Esophagus mucosa (tissue), 1 donor: ENCODE results near the gene BNIP2. TPM values are rescaled to one million over a fixed set of nuclear protein-coding genes. Genes with fewer than 3 reads are reported as not detected.
"Not testable (repeated sequence)": the region's sequence is repeated elsewhere in the genome, so short reads cannot be mapped to it uniquely, and the experiment has no call there.

Experiments
- ATAC-seq: fragments of 200-7000 bp; cut with Tn5 transposase; one replicate; pipeline ENCODE4 v1.9.1; 2020
- total RNA-seq: library from RNA; stranded (reverse); gene quantifications from one replicate; pipeline ENCODE4 v1.2.4, GENCODE V29; 2023
- donor health status: DM: yes; HTN: yes; CAD: no.

The BNIP2 gene, protein sequence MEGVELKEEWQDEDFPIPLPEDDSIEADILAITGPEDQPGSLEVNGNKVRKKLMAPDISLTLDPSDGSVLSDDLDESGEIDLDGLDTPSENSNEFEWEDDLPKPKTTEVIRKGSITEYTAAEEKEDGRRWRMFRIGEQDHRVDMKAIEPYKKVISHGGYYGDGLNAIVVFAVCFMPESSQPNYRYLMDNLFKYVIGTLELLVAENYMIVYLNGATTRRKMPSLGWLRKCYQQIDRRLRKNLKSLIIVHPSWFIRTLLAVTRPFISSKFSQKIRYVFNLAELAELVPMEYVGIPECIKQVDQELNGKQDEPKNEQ
- total RNA-seq = 39.9 TPM

GRCh38 chr15:59688782-59689625 is at the start of gene BNIP2:
TSS of gene BNIP2 (minus strand) at chr15:59689320. CDS start at chr15:59682457, 6,863 bp downstream.
- ATAC-seq = peak; percentile 91

GRCh38 chr15:59738676-59739075 is 49.6 kb upstream of the BNIP2 start:
- ATAC-seq = no peak

DNA sequence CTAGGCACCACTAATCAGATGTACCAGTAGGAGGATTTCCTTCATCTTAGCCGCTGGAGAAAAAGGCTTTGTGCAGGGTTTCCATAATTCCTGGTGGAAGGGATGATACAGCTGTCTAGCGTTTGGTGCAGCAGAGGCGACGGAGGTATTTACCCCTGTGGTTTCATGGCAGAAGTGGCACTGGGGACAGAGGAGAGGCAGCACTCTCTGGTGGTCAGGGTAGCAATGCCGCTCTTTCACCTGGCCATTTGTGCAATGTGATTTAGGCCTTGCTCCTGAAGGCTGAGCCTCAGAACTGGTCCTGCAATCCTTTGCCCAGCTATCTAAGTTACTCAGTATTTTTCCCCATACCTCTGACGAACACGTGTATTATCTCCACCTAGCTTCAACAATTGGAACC is 47.1 kb upstream of the BNIP2 start:
- no peak for ATAC-seq

GRCh38 chr15:59725151-59725486 is 36.0 kb upstream of the BNIP2 start:
- no peak for ATAC-seq

DNA sequence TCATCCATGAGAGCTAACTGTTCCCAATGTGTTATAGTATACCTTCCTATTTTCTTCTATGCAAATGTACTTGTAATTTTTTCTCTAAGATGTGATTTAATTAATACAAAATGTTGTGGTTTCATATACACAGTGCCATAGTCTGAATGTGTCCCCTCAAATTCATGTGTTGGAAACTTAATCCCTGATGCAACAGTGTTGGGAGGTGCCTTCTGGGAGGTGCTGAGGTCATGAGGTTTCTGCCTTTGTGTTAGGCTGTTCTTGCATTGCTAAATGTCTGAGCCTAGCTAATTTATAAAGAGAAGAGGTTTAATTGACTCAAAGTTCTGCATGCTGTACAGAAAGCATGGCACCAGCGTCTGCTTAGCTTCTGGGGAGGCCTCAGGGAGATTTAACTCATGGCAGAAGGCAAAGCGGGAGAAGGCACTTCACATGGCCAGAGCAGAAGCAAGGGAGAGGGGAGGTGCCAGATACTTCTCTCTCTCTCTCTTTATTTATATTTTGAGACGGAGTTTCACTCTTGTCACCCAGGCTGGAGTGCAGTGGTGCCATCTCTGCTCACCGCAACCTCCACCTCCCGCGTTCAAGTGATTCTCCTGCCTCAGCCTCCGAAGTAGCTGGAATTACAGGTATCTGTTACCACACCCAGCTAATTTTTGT is 34.7 kb upstream of the BNIP2 start:
- no peak for ATAC-seq

DNA sequence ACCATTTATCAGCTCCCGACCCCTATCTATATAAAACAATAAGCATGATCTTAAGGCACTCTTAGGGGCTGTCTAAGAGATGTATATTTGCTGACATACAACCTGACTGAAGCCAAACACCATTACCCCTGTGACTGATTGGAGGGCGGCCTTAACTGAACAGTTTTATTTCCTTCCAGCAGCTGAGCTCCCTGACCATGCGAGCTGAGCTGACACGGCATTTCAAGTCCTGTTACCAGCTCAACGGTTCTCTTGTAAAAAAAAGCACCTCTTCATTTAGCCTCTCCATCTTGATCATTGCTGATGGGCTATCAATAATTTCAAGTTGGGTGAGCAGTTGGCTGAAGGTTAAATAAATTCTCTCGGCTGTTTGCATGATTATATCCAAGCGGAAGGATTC is 33.4 kb upstream of the BNIP2 start:
- ATAC-seq = no peak

GRCh38 chr15:59722037-59722436 is 32.9 kb upstream of the BNIP2 start:
- no peak for ATAC-seq

DNA sequence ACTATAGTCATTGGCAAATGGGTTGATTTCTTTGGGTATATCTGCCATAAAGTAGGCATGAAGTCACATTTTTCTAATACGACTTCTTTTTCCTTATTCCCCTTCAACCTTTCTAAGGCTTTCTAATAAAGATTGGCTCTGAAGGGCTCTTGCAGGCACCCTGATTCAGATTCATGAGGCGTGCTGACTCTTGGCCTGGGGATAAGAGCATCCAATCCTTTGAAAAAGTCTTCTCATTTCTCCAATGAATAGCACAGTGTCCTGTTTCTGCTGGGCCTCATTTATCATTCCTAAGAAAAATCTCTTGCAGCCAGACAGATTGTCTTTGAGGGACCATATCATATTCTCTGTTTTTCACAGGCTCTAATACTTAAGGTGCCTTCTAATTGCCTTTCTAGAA is 32.3 kb upstream of the BNIP2 start:
- no peak for ATAC-seq

DNA sequence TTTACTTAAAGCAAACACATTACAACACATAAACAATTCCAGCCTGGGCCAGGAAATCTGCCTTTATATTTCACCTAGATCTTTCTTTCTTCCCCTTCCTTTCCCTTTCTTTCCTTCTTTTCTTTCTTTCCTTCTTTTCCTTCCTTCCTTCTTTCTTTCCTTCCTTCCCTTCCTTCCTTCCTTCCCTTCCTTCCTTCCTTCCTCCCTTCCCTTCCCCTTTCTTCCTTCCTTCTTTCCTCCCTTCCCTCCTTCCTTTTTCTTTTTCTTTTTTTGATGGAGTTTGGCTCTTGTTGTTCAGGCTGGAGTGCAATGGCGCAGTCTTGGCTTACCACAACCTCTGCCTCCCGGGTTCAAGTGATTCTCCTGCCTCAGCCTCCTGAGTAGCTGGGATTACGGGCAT is 24.1 kb upstream of the BNIP2 start:
- no peak for ATAC-seq

DNA sequence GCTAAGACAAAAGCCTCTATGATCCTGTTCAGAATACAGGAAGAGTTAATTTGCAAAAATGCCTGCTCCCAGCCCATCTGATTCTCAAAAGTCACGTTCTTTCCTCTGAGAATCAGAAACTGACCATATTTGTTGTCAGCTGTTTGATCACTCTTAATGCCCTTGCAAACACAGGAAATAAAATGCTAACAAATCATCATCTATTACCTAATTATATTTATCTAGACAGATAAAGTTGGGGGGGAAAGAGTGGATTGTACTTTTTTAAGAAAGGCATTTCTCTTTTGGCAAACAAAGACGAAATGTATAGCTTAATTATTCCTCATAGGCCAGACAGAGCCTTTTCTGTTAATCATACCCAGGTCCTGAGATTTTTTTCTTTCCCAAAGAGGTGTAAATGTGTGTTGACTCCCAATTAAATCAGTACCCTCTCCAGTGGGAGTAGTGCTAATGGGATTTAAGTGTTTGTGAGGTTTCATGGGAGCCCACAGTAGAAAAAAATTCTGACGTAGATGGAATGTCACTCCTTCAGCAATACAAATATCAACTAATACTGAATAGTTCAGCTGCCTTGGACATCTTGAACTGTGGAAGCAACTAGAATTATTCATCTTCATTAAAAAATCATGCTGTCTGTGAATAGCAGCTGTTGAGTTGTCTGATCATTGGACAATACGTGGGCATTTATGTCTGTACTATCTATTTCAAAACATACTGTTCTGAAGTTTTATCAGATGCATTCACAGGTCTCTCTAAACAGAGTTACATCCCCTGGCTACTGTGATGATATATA is 22.5 kb upstream of the BNIP2 start:
- ATAC-seq = no peak

GRCh38 chr15:59707619-59708018 is 18.5 kb upstream of the BNIP2 start:
- no peak for ATAC-seq

DNA sequence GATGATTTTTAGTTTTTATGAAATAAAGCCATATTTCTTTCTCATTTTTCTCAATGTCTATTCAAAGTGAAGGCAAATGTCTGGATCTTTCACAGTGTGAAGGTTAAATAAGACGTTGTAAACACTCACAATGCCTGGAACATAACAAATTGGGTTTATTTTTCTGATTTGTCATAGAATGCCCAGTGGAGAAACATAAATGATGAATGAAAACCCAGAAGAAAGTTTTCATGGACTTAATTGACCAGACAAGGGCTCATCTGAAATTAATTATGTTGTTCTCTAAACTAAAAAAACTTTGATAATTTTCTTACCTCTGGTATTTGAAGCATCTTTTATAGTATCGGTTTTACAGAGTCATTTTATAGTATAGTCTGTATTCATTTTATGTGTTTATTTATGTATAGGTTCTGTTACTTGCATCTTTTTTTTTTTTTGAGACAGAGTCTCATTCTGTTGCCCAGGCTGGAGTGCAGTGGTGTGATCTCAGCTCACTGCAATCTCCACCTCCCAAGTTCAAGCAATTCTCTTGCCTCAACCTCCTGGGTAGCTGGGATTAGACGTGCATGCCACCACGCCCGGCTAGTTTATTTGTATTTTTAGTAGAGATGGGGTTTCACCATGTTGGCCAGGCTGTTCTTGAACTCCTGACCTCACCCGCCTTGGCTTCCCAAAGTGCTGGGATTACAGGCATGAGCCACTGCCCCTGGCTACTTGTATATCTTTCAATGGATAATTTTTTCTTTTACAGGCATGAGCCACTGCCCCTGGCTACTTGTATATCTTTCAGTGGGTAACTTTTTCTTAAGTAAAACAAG is 15.1 kb upstream of the BNIP2 start:
- ATAC-seq = no peak

DNA sequence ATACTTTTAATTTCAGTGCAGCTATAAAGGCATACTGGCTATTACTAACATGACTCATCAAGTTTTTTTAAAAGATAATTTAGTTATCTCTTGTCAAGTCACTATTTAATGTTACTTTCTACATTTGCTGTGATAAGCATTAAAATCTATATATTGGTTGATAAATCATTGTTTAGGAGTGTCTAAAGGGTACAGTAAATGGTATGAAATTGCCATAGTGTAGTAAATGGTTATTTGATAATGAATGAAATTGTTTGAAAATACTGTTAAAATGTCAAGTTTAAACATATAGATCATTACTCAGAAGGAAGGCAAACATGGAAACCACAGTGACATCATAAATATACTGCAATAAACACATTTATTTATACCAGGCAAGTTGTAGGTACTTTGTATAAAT is 13.2 kb upstream of the BNIP2 start:
- ATAC-seq = no peak

DNA sequence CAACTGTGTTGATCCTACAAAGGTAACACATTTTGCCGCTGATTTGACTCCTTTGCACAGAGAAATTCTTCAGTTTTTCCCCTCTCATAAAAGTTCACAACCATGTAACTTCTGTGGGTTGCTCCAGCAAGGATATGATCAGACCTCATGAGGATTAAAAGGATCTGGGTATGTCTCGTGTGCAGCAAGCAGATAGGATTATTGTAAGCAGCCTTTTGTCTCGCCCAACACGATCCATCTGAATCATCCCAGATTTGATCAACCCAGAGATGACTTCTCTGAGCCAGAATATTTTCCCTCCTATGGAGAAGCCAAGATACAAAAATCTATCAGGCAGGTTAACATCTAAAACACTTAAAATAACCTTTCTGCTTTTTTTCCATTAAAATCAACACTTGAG is 12.8 kb upstream of the BNIP2 start:
- peak; percentile 46 for ATAC-seq

DNA sequence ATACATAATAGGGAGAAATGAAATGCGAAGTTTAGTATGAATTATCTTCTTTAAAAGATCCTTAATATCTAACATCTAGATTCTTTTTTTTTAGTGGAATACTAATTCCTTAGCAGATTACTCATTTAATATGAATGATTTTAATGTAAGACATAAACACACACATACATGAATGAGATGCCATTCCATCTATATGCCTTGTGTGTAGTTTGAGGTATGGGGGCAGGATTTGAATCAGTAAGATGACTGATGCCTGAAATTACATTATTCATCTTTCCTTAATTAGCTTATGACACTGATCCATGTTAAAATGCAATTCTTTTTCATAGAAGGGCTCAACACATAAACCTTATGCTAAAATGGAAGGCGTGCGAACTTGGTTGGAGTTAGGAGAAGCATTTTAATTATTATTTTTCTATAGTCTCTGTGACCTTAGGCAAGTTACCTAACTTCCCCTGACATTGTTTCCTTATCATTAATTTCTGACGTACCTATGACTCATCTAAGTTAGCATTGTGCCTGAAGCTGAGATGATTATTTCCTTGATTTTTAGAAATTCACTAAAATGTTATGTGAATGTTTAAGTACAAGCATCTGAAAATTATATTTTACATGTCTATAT is 10.8 kb upstream of the BNIP2 start:
- peak; percentile 53 for ATAC-seq

DNA sequence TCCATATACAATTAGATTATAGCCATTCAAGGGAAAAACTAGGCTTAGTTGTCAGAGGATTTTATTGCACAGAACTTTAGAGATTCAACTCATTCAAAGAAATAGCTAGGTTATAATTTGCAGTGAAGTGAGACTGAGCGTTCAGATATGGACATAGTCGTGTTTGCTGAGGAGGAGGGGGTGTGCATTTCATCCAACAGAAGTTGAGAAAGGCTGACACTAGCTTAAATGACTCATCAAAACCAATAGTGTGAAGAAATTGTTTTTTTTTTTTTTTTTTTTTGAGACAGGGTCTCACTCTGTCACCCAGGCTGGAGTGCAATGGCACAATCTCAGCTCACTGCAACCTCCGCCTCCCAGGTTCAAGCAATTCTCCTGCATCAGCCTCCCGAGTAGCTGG is 8.9 kb upstream of the BNIP2 start:
- not testable (repeated sequence) for ATAC-seq

- ATAC-seq = no peak
Measured at GRCh38 chr15:59696332-59696731, 7.2 kb upstream of the BNIP2 start.

GRCh38 chr15:59694779-59695178 is 5.7 kb upstream of the BNIP2 start:
- ATAC-seq = no peak

GRCh38 chr15:59691194-59691805 is 2.2 kb upstream of the BNIP2 start:
- ATAC-seq = no peak

GRCh38 chr15:59689626-59690236 is 611 bp upstream of the BNIP2 start:
- peak; percentile 60 for ATAC-seq

GRCh38 chr15:59688423-59688781 is 718 bp downstream of the BNIP2 start:
- peak; percentile 4 for ATAC-seq
